ENCODE data around the gene LCN6.

DNA sequence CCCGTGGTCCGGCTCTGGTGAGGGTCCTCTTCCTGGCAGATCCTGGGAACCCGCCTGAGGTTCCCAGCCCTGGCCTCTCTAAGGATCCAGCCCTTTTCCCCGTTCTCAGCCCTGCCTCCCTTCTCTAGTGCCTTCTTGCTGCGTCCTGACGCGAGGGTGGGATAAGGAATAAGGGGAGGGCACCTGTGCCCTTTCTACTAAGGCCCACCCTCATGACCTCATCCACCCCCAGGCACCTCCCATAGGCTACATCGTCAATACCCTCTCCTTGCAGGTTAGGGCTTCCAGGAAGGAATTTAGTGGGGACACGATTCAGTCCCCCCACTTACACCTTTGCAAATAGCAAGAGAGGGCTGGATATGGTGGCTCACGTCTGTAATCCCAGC lies 46.7 kb downstream of the LCN6 start:
- TF ChIP-seq, protein P1, sequence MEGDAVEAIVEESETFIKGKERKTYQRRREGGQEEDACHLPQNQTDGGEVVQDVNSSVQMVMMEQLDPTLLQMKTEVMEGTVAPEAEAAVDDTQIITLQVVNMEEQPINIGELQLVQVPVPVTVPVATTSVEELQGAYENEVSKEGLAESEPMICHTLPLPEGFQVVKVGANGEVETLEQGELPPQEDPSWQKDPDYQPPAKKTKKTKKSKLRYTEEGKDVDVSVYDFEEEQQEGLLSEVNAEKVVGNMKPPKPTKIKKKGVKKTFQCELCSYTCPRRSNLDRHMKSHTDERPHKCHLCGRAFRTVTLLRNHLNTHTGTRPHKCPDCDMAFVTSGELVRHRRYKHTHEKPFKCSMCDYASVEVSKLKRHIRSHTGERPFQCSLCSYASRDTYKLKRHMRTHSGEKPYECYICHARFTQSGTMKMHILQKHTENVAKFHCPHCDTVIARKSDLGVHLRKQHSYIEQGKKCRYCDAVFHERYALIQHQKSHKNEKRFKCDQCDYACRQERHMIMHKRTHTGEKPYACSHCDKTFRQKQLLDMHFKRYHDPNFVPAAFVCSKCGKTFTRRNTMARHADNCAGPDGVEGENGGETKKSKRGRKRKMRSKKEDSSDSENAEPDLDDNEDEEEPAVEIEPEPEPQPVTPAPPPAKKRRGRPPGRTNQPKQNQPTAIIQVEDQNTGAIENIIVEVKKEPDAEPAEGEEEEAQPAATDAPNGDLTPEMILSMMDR (optimal IDR thresholded peaks at IDR 0.05 in 1 of 3, IDR thresholded peaks at IDR 0.05 in 1 of 3, conservative IDR thresholded peaks at IDR 0.05 in 1 of 3; ENCODE audit: extremely low read depth in 1 of 3, insufficient read depth in 2 of 3, low read length in 3 of 3) = no peak
- TF ChIP-seq EZH2 (IDR thresholded peaks at IDR 0.05; ENCODE audit: low read length) = no peak
